Vagina (tissue), 2 donors: ENCODE measurements around the gene SOS2. TPM values are rescaled to one million over a fixed set of nuclear protein-coding genes. Genes with fewer than 3 reads are reported as not detected.
A peak's percentile ranks its signal among the peaks of the same experiment; 100 is the strongest.

ENCODE experiments used
- DNase-seq, 2 donors: peaks; one replicate each; pipeline ENCODE4 v3.0.0-alpha.2; 2017; ENCODE audit errors: extremely low spot score in 2 of 2
- H3K27ac ChIP-seq: fragments of 200-600 bp; sonication (generic); one replicate; pipeline ENCODE4 v1.5.1; 2019
- H3K27me3 ChIP-seq: fragments of 200-600 bp; sonication (generic); one replicate; pipeline ENCODE4 v1.5.1; 2019
- H3K36me3 ChIP-seq, 2 donors: fragments of 200-600 bp; sonication (generic); one replicate each; pipeline ENCODE4 v1.5.1; 2017 to 2019
- H3K4me1 ChIP-seq: fragments of 200-600 bp; sonication (generic); one replicate; pipeline ENCODE4 v1.5.1; 2019
- H3K4me3 ChIP-seq, 2 donors: fragments of 200-600 bp; sonication (generic); 1 replicate in 1 of 2; 2 replicates in 1 of 2; pipeline ENCODE4 v1.5.1; 2016 to 2019
- H3K9me3 ChIP-seq: fragments of 200-600 bp; sonication (generic); one replicate; pipeline ENCODE4 v1.5.1; 2019
- CTCF ChIP-seq, 3 experiments: fragments of 450-650 bp in 2 of 3; fragments of 200-600 bp in 1 of 3; sonication (generic) in 1 of 3; IDR thresholded peaks; one replicate each; pipeline ENCODE4 v1.5.1; 2017 to 2019; ENCODE audit warnings: antibody characterized with exemption in 3 of 3, mild to moderate bottlenecking in 2 of 3, moderate library complexity in 2 of 3
- POLR2A ChIP-seq, 2 donors: fragments of 450-650 bp; IDR thresholded peaks; one replicate each; pipeline ENCODE4 v1.6.1; 2017; ENCODE audit warnings: antibody characterized with exemption in 2 of 2, mild to moderate bottlenecking in 2 of 2, moderate library complexity in 2 of 2
- POLR2AphosphoS5 ChIP-seq, 2 donors: sonication (generic); formaldehyde crosslinking; IDR thresholded peaks; one replicate each; pipeline ENCODE4 v1.9.0; 2017; ENCODE audit warnings: antibody characterized with exemption in 2 of 2, mild to moderate bottlenecking in 2 of 2, low read depth in 1 of 2; ENCODE audit not compliant: insufficient read depth in 1 of 2
- intact Hi-C: fragments of 100-400 bp; cut with DNase I; formaldehyde crosslinking; loops from one replicate; pipeline ENCODE4 v1.15.1; 2023
- total RNA-seq: library from RNA; depleted of rRNA; stranded (reverse); fragments of >200 nt; gene quantifications from one replicate; pipeline ENCODE4 v1.2.3, GENCODE V29; 2016

The SOS2 gene
- total RNA-seq, 1 donor from 2014 or later = 23.8 TPM

DNA sequence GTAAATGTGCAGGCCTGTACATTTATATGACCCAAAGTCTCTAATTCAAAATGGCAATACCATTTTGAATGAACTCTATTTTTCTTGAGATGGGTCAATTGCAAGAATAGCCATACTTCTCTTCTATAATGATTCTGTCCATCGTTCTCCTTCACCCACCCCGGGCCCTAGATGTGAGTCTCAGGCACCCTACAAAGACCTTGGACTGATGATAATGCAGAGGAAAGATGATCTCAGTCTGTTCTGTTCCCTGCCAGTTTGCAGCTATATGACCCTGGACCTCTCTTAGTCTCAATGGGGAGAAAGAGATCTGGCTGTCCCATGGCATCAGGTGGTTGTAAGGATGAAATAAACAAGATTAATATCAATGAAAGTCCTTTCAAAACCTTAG, 145.1 kb downstream of the SOS2 start:
- Histone ChIP-seq H3K4me1 (peaks cover 22% of the 10 kb centered on the region), H3K9me3 (no peaks in the 10 kb centered on the region), H3K27me3 (no peaks in the 10 kb centered on the region), H3K4me3 (no peak overlapping the region), H3K36me3 (no peaks in the 10 kb centered on the region), H3K27ac (no peak overlapping the region)
- DNase-seq = no peak
- TF ChIP-seq POLR2AphosphoS5 (IDR thresholded peaks at IDR 0.05; ENCODE audit: insufficient read depth in 1 of 2, low read depth in 1 of 2) = no peak
- intact Hi-C loops = no loop called here

- Histone ChIP-seq H3K9me3 (no peaks in the 10 kb centered on the region), H3K27ac (no peak overlapping the region), H3K36me3 (no peaks in the 10 kb centered on the region), H3K27me3 (no peaks in the 10 kb centered on the region), H3K4me1 (peaks cover 23% of the 10 kb centered on the region), H3K4me3 (no peak overlapping the region)
- no peak for TF ChIP-seq POLR2AphosphoS5 (IDR thresholded peaks at IDR 0.05; ENCODE audit: insufficient read depth in 1 of 2, low read depth in 1 of 2)
- no peak for TF ChIP-seq POLR2A (IDR thresholded peaks at IDR 0.05)
- TF ChIP-seq CTCF (IDR thresholded peaks at IDR 0.05) = no peak
- intact Hi-C loops = no loop called here
- DNase-seq = no peak
Measured at GRCh38 chr14:50085570-50086320, 145.6 kb downstream of the SOS2 start.

- Histone ChIP-seq H3K36me3 (no peaks in the 10 kb centered on the region), H3K27ac (no peak overlapping the region), H3K4me1 (peaks cover 23% of the 10 kb centered on the region), H3K27me3 (no peaks in the 10 kb centered on the region), H3K4me3 (no peak overlapping the region), H3K9me3 (no peaks in the 10 kb centered on the region)
- TF ChIP-seq POLR2A (IDR thresholded peaks at IDR 0.05) = no peak
- TF ChIP-seq POLR2AphosphoS5 (IDR thresholded peaks at IDR 0.05; ENCODE audit: insufficient read depth in 1 of 2, low read depth in 1 of 2) = no peak
- TF ChIP-seq CTCF (IDR thresholded peaks at IDR 0.05) = no peak
- intact Hi-C loops = no loop called here
- no peak for DNase-seq
Measured at GRCh38 chr14:50084666-50085065, 146.7 kb downstream of the SOS2 start.

DNA sequence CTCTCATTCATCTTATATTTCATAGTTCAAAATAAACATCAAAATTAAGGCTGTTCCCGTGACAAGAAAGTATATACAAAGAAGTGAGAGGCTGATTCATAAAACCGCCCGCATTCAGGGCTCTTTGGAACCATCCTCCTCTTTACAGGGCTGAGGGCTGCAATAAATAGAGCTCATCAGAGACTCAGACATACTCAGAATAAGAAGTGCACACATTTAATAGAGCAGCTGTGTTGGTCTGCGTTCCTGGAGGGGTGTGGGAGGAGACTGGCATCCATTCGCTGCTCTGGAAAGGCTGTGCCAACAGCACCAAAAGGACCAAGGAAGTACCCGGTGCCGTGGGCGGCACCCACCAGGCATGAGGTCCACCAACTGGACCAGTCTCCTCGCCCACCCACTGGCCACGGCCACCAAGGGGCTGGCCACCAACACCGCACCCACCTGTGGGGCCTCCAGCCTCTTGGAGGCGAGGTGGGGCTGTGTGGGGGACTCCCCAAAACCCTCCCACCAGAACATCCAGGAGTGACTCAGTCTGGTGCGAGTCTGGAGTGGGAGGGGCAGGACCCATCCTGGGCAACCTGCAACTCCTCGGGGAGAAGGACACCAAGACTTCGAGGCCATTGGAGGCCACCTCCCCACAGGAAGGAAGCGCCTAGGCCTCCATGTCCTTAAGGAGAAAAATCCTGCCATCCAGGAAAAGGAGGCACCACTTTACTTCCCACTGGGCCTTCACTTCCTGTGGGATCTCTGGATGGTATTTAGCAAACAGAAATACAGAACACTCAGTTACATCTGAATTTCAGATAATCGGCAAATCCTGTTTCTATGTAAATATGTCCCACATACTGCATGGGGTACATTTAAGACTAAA, 147.7 kb downstream of the SOS2 start:
- H3K4me3 ChIP-seq = no peak overlapping the region
- no peak for DNase-seq
- intact Hi-C loops = no loop called here
- H3K4me1 ChIP-seq = peaks cover 23% of the 10 kb centered on the region
- no peaks in the 10 kb centered on the region for H3K36me3 ChIP-seq
- peak overlapping the region; percentile 58 for H3K27ac ChIP-seq
- no peaks in the 10 kb centered on the region for H3K27me3 ChIP-seq
- no peaks in the 10 kb centered on the region for H3K9me3 ChIP-seq
- TF ChIP-seq POLR2AphosphoS5 (IDR thresholded peaks at IDR 0.05; ENCODE audit: insufficient read depth in 1 of 2, low read depth in 1 of 2) (no peak), POLR2A (IDR thresholded peaks at IDR 0.05) (no peak), CTCF (IDR thresholded peaks at IDR 0.05) (no peak)

DNA sequence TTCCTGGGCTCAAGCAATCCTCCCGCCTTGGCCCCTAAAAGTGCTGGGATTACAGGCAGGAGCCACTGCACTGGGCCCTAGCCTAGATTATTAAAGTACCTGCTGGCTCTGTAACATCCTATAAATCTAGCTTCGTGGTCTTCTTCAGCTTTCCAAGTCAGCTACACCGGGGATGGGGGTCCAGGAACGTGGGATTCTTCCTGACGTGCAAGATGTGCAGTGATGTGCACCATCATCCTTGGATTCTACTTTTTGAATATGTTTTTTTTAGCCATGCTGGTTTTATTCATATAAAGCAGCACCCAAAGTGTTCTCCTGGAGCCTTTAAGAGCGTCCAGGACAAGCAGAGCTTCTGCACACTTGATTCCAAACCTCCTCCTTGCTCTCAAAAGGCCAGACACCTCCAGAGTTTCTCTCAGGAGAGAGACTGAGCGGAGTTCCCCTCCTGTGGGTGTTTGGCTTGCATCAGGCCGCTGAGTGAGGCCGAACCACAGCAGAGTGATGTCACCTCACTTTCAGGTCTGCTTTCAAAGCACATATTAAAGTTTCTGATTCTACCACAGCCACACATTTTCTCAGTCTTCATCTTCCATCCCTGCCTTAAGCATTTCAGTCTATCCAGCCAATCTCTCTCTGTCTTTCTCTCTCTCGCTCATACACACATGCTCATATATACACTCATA, 148.5 kb downstream of the SOS2 start:
- H3K27ac ChIP-seq = peak overlapping the region; percentile 58
- no peak for TF ChIP-seq POLR2AphosphoS5 (IDR thresholded peaks at IDR 0.05; ENCODE audit: insufficient read depth in 1 of 2, low read depth in 1 of 2)
- TF ChIP-seq CTCF (IDR thresholded peaks at IDR 0.05) = no peak
- TF ChIP-seq POLR2A (IDR thresholded peaks at IDR 0.05) = no peak

More for the DNA sequence above, 148.5 kb downstream of the SOS2 start:
- no peak overlapping the region for H3K4me3 ChIP-seq
- intact Hi-C loops = no loop called here
- H3K4me1 ChIP-seq = peaks cover 23% of the 10 kb centered on the region
- no peaks in the 10 kb centered on the region for H3K36me3 ChIP-seq
- no peak for DNase-seq
- no peaks in the 10 kb centered on the region for H3K9me3 ChIP-seq
- H3K27me3 ChIP-seq = no peaks in the 10 kb centered on the region
